ENCODE results near the gene MBOAT2.

DNA sequence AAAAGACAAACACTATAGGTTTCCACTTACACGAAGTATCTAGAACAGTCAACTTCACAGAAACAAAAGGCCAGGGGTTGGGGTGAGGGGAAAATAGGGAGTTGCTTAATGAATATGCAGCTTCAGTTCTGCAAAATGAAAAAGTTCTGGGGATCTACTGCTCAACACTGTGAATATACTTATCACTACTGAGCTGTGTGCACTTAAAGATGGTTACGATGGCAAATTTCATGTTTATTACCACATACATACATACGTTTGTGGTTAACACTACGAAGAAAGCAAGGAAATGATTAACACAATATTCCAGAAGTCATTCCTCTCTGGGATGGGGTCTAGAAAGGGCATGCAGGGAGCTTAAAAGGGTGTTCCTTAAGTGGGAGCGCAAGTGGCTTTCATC lies 19.3 kb downstream of the MBOAT2 start:
- TF ChIP-seq, protein P1, sequence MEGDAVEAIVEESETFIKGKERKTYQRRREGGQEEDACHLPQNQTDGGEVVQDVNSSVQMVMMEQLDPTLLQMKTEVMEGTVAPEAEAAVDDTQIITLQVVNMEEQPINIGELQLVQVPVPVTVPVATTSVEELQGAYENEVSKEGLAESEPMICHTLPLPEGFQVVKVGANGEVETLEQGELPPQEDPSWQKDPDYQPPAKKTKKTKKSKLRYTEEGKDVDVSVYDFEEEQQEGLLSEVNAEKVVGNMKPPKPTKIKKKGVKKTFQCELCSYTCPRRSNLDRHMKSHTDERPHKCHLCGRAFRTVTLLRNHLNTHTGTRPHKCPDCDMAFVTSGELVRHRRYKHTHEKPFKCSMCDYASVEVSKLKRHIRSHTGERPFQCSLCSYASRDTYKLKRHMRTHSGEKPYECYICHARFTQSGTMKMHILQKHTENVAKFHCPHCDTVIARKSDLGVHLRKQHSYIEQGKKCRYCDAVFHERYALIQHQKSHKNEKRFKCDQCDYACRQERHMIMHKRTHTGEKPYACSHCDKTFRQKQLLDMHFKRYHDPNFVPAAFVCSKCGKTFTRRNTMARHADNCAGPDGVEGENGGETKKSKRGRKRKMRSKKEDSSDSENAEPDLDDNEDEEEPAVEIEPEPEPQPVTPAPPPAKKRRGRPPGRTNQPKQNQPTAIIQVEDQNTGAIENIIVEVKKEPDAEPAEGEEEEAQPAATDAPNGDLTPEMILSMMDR (IDR thresholded peaks at IDR 0.05; ENCODE audit: low read depth, low read length, missing input control): no peak
- TF ChIP-seq ZBTB33 (IDR thresholded peaks at IDR 0.05): no peak
- no peak for TF ChIP-seq JUND (IDR thresholded peaks at IDR 0.05)
- TF ChIP-seq, protein P2, sequence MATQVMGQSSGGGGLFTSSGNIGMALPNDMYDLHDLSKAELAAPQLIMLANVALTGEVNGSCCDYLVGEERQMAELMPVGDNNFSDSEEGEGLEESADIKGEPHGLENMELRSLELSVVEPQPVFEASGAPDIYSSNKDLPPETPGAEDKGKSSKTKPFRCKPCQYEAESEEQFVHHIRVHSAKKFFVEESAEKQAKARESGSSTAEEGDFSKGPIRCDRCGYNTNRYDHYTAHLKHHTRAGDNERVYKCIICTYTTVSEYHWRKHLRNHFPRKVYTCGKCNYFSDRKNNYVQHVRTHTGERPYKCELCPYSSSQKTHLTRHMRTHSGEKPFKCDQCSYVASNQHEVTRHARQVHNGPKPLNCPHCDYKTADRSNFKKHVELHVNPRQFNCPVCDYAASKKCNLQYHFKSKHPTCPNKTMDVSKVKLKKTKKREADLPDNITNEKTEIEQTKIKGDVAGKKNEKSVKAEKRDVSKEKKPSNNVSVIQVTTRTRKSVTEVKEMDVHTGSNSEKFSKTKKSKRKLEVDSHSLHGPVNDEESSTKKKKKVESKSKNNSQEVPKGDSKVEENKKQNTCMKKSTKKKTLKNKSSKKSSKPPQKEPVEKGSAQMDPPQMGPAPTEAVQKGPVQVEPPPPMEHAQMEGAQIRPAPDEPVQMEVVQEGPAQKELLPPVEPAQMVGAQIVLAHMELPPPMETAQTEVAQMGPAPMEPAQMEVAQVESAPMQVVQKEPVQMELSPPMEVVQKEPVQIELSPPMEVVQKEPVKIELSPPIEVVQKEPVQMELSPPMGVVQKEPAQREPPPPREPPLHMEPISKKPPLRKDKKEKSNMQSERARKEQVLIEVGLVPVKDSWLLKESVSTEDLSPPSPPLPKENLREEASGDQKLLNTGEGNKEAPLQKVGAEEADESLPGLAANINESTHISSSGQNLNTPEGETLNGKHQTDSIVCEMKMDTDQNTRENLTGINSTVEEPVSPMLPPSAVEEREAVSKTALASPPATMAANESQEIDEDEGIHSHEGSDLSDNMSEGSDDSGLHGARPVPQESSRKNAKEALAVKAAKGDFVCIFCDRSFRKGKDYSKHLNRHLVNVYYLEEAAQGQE (IDR thresholded peaks at IDR 0.05): no peak
- TF ChIP-seq GABPA (IDR thresholded peaks at IDR 0.05 in 1 of 2, conservative IDR thresholded peaks at IDR 0.05 in 1 of 2): no peak
- no peak for TF ChIP-seq YY1 (IDR thresholded peaks at IDR 0.05)
- no peak for TF ChIP-seq ATF3 (IDR thresholded peaks at IDR 0.05)
- TF ChIP-seq NR2F2 (IDR thresholded peaks at IDR 0.05): no peak
- no peak for TF ChIP-seq EGR1 (IDR thresholded peaks at IDR 0.05; ENCODE audit: low read depth in 2 of 2)
- no peak for TF ChIP-seq RAD21 (IDR thresholded peaks at IDR 0.05)
- TF ChIP-seq HNF4A (conservative IDR thresholded peaks at IDR 0.05): no peak
- TF ChIP-seq, protein P3, sequence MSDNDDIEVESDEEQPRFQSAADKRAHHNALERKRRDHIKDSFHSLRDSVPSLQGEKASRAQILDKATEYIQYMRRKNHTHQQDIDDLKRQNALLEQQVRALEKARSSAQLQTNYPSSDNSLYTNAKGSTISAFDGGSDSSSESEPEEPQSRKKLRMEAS (IDR thresholded peaks at IDR 0.05): no peak
